Mesendoderm (in vitro differentiated cells): Measurements from ENCODE around the gene HGS.
A peak's percentile ranks its signal among the peaks of the same experiment; 100 is the strongest.

ENCODE experiments used
- DNase-seq: peaks from one replicate; pipeline ENCODE4 v3.0.0; 2013
- H2AK5ac ChIP-seq: 2 replicates; pipeline ENCODE4 v1.6.1; 2013; ENCODE audit warnings: low read length, inconsistent platforms
- H2BK120ac ChIP-seq: 2 replicates; pipeline ENCODE4 v1.6.1; 2013; ENCODE audit warnings: low read depth, mild to moderate bottlenecking, low read length, moderate library complexity, mixed read lengths
- H2BK15ac ChIP-seq: replicated peaks from 2 replicates; pipeline ENCODE4 v1.6.1; 2013; ENCODE audit warnings: low read depth, mild to moderate bottlenecking, moderate library complexity
- H2BK5ac ChIP-seq: 2 replicates; pipeline ENCODE4 v1.6.1; 2013; ENCODE audit warnings: low read length, inconsistent platforms
- H3K18ac ChIP-seq: 2 replicates; pipeline ENCODE4 v1.6.1; 2013; ENCODE audit warnings: mild to moderate bottlenecking, low read length, mixed read lengths
- H3K23ac ChIP-seq: one replicate; pipeline ENCODE4 v1.6.1; 2013; ENCODE audit warnings: low read length
- H3K27ac ChIP-seq: 2 replicates; pipeline ENCODE4 v1.5.1; 2013; ENCODE audit warnings: low read depth, mild to moderate bottlenecking, inconsistent platforms, low read length, moderate library complexity
- H3K27me3 ChIP-seq: 2 replicates; pipeline ENCODE4 v1.6.1; 2013; ENCODE audit warnings: low read length, control low read depth, mild to moderate bottlenecking, inconsistent platforms; ENCODE audit not compliant: insufficient read depth, poor library complexity
- H3K36me3 ChIP-seq: 2 replicates; pipeline ENCODE4 v1.6.1; 2013; ENCODE audit warnings: low read length, inconsistent platforms; ENCODE audit not compliant: control insufficient read depth, insufficient read depth
- H3K4ac ChIP-seq: one replicate; pipeline ENCODE4 v1.6.1; 2013; ENCODE audit warnings: low read depth, mild to moderate bottlenecking, low read length, moderate library complexity
- H3K4me1 ChIP-seq: 2 replicates; pipeline ENCODE4 v1.6.1; 2013; ENCODE audit warnings: low read depth, low read length, inconsistent platforms; ENCODE audit not compliant: control insufficient read depth
- H3K4me2 ChIP-seq: 2 replicates; pipeline ENCODE4 v1.6.1; 2013; ENCODE audit warnings: low read length
- H3K4me3 ChIP-seq: 2 replicates; pipeline ENCODE4 v1.5.1; 2013; ENCODE audit warnings: mild to moderate bottlenecking, low read length
- H3K56ac ChIP-seq: one replicate; pipeline ENCODE4 v1.6.1; 2013; ENCODE audit warnings: low read length
- H3K79me1 ChIP-seq: 2 replicates; pipeline ENCODE4 v1.6.1; 2013; ENCODE audit warnings: low read length, inconsistent platforms
- H3K79me2 ChIP-seq: 2 replicates; pipeline ENCODE4 v1.6.1; 2013; ENCODE audit warnings: mild to moderate bottlenecking, low read length; ENCODE audit not compliant: control insufficient read depth, insufficient read depth
- H3K9ac ChIP-seq: 2 replicates; pipeline ENCODE4 v1.6.1; 2013; ENCODE audit warnings: low read length, inconsistent platforms
- H4K5ac ChIP-seq: one replicate; pipeline ENCODE4 v1.6.1; 2013; ENCODE audit warnings: low read length
- H4K8ac ChIP-seq: one replicate; pipeline ENCODE4 v1.6.1; 2013; ENCODE audit warnings: low read depth, mild to moderate bottlenecking, control low read depth, low read length, moderate library complexity
- WGBS: extraction: QIAGEN DNeasy Blood & Tissue Kit; methylation state at CpG from one replicate; pipeline ENCODE4 v1.1.7; 2013; ENCODE audit warnings: low lambda C conversion rate, missing lambda C conversion rate; ENCODE audit not compliant: insufficient coverage; ENCODE audit errors: extremely low coverage; 5-methylcytosine and 5-hydroxymethylcytosine counted together

The HGS gene

GRCh38 chr17:81700353-81701287, 16.8 kb downstream of the HGS start:
- no peak overlapping the region for H3K23ac ChIP-seq
- no peaks in the 10 kb centered on the region for H3K4me1 ChIP-seq
- WGBS = no CpG with 5 or more reads among the region's 25 CpGs
- DNase-seq = no peak
- H2BK5ac ChIP-seq = no peak overlapping the region
- no peak overlapping the region for H3K18ac ChIP-seq
- H4K5ac ChIP-seq = no peak overlapping the region
- peaks cover 12% of the 10 kb centered on the region for H3K79me1 ChIP-seq
- no peak overlapping the region for H3K4ac ChIP-seq
- no peak overlapping the region for H4K8ac ChIP-seq
- no peaks in the 10 kb centered on the region for H3K27me3 ChIP-seq
- H3K4me3 ChIP-seq = no peak overlapping the region
- no peak overlapping the region for H2BK120ac ChIP-seq
- no peak overlapping the region for H2AK5ac ChIP-seq
- no peak overlapping the region for H3K56ac ChIP-seq
- no peak overlapping the region for H3K27ac ChIP-seq
- H3K4me2 ChIP-seq = no peak overlapping the region
- H3K36me3 ChIP-seq = peaks cover 14% of the 10 kb centered on the region
- H3K79me2 ChIP-seq = peaks cover 35% of the 10 kb centered on the region
- no peak overlapping the region for H2BK15ac ChIP-seq
- H3K9ac ChIP-seq = no peak overlapping the region

GRCh38 chr17:81701288-81702071, 17.7 kb downstream of the HGS start:
- H3K23ac ChIP-seq = no peak overlapping the region

GRCh38 chr17:81702934-81703746, 19.3 kb downstream of the HGS start, which contains the start of gene MRPL12:
TSS of gene MRPL12 (plus strand) at chr17:81703367. CDS start at chr17:81703502, 135 bp downstream.
- Histone ChIP-seq H4K8ac (peak within 1 kb of the TSS; percentile 82), H2BK15ac (no peak within 1 kb of the TSS), H2BK5ac (no peak within 1 kb of the TSS), H3K79me2 (peaks cover 35% of the 10 kb centered on the region), H3K4me1 (no peaks in the 10 kb centered on the region), H3K18ac (peak within 1 kb of the TSS; percentile 96), H3K4ac (peak within 1 kb of the TSS; percentile 83), H3K56ac (peak within 1 kb of the TSS; percentile 98), H3K27me3 (no peaks in the 10 kb centered on the region), H3K4me2 (peak within 1 kb of the TSS; percentile 90), H4K5ac (no peak within 1 kb of the TSS), H3K36me3 (peaks cover 6% of the 10 kb centered on the region), H3K79me1 (peaks cover 12% of the 10 kb centered on the region), H3K27ac (peak within 1 kb of the TSS; percentile 53), H3K4me3 (peak within 1 kb of the TSS; percentile 95), H3K9ac (peak within 1 kb of the TSS; percentile 97), H2BK120ac (peak within 1 kb of the TSS; percentile 19), H2AK5ac (no peak within 1 kb of the TSS), H3K23ac (peak within 1 kb of the TSS; percentile 97)
- WGBS = no CpG with 5 or more reads among the region's 102 CpGs
- DNase-seq = peak; percentile 96

More at GRCh38 chr17:81701288-81702071, 17.7 kb downstream of the HGS start:
- H3K79me2 ChIP-seq = peaks cover 35% of the 10 kb centered on the region
- no peak overlapping the region for H2AK5ac ChIP-seq
- no peak overlapping the region for H3K18ac ChIP-seq
- H3K36me3 ChIP-seq = peaks cover 13% of the 10 kb centered on the region
- peak overlapping the region; percentile 11 for H3K9ac ChIP-seq
- DNase-seq = no peak
- no peak overlapping the region for H4K5ac ChIP-seq
- H3K79me1 ChIP-seq = peaks cover 12% of the 10 kb centered on the region
- no peak overlapping the region for H4K8ac ChIP-seq
- H3K4me3 ChIP-seq = no peak overlapping the region
- no peak overlapping the region for H2BK5ac ChIP-seq
- no peak overlapping the region for H3K4me2 ChIP-seq
- no peak overlapping the region for H3K27ac ChIP-seq
- H3K4me1 ChIP-seq = no peaks in the 10 kb centered on the region
- no peaks in the 10 kb centered on the region for H3K27me3 ChIP-seq
- H3K56ac ChIP-seq = no peak overlapping the region
- WGBS = no CpG with 5 or more reads among the region's 23 CpGs
- H3K4ac ChIP-seq = no peak overlapping the region
- no peak overlapping the region for H2BK120ac ChIP-seq
- H2BK15ac ChIP-seq = no peak overlapping the region

- H3K23ac ChIP-seq = peak overlapping the region; percentile 97
- H3K18ac ChIP-seq = peak overlapping the region; percentile 96
- H4K8ac ChIP-seq = peak overlapping the region; percentile 82
- peak overlapping the region; percentile 25 for H3K27ac ChIP-seq
- no peak overlapping the region for H4K5ac ChIP-seq
- H2AK5ac ChIP-seq = no peak overlapping the region
- no peaks in the 10 kb centered on the region for H3K27me3 ChIP-seq
- no peak overlapping the region for H2BK15ac ChIP-seq
- peak overlapping the region; percentile 95 for H3K4me3 ChIP-seq
- H3K4me2 ChIP-seq = peak overlapping the region; percentile 90
- H2BK120ac ChIP-seq = peak overlapping the region; percentile 19
- peak overlapping the region; percentile 83 for H3K4ac ChIP-seq
- H2BK5ac ChIP-seq = no peak overlapping the region
- peak overlapping the region; percentile 97 for H3K56ac ChIP-seq
- peaks cover 6% of the 10 kb centered on the region for H3K36me3 ChIP-seq
- peaks cover 12% of the 10 kb centered on the region for H3K79me1 ChIP-seq
- H3K79me2 ChIP-seq = peaks cover 35% of the 10 kb centered on the region
- H3K9ac ChIP-seq = peak overlapping the region; percentile 97
- no CpG with 5 or more reads among the region's 27 CpGs for WGBS
- no peak for DNase-seq
- no peaks in the 10 kb centered on the region for H3K4me1 ChIP-seq
These were observed 20.2 kb downstream of the HGS start for GRCh38 chr17:81703747-81704654.
